ENCODE results near the gene STX7.

Gene STX7

DNA sequence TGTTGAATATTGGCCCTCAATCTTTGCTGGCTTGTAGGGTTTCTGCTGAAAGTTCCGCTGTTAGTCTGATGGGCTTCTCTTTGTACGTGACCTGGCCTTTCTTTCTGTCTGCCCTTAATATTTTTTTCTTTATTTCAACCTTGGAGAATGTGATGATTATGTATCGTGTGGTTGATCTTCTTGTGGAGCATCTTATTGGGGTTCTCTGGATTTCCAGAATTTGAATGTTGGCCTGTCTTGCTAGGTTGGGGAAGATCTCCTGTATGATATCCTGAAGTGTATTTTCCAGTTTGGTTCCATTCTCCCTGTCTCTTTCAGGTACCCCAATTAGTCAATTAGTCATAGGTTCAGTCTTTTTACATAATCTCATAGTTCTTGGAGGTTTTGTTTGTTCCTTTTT is 89.1 kb downstream of the STX7 start:
- H3K27ac ChIP-seq (ENCODE audit: low read depth, low read length, poor library complexity, severe bottlenecking) = no peak overlapping the region
- H3K9me3 ChIP-seq (ENCODE audit: low read length) = 0 out of 2 replicates have a peak, but pooled peaks cover 2% of the 10 kb centered on the region
- no peak overlapping the region for H3K9ac ChIP-seq (ENCODE audit: low read length)
- H4K20me1 ChIP-seq (ENCODE audit: insufficient read depth, low read length) = no peaks in the 10 kb centered on the region
- no peak overlapping the region for H3K4me3 ChIP-seq (ENCODE audit: low read depth, low read length, poor library complexity, severe bottlenecking)
- H3K4me2 ChIP-seq (ENCODE audit: low read length) = no peak overlapping the region
- H3K9me2 ChIP-seq (ENCODE audit: low read depth, low read length) = no peaks in the 10 kb centered on the region
- no peak for TF ChIP-seq EZH2 (IDR thresholded peaks at IDR 0.05; ENCODE audit: borderline replicate concordance, low read length)
- TF ChIP-seq, protein P1, sequence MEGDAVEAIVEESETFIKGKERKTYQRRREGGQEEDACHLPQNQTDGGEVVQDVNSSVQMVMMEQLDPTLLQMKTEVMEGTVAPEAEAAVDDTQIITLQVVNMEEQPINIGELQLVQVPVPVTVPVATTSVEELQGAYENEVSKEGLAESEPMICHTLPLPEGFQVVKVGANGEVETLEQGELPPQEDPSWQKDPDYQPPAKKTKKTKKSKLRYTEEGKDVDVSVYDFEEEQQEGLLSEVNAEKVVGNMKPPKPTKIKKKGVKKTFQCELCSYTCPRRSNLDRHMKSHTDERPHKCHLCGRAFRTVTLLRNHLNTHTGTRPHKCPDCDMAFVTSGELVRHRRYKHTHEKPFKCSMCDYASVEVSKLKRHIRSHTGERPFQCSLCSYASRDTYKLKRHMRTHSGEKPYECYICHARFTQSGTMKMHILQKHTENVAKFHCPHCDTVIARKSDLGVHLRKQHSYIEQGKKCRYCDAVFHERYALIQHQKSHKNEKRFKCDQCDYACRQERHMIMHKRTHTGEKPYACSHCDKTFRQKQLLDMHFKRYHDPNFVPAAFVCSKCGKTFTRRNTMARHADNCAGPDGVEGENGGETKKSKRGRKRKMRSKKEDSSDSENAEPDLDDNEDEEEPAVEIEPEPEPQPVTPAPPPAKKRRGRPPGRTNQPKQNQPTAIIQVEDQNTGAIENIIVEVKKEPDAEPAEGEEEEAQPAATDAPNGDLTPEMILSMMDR (IDR thresholded peaks at IDR 0.05; ENCODE audit: low read length) = no peak
- no peaks in the 10 kb centered on the region for H3K79me2 ChIP-seq (ENCODE audit: insufficient read depth, low read length)
- H2AFZ ChIP-seq (ENCODE audit: low read length) = no peak overlapping the region
- H3K36me3 ChIP-seq (ENCODE audit: insufficient read depth, low read length) = no peaks in the 10 kb centered on the region
- no peaks in the 10 kb centered on the region for H3F3A ChIP-seq (ENCODE audit: insufficient read depth, low read length)
- H3K4me1 ChIP-seq (ENCODE audit: insufficient read depth, low read length, severe bottlenecking) = no peaks in the 10 kb centered on the region
- no peaks in the 10 kb centered on the region for H3K27me3 ChIP-seq (ENCODE audit: insufficient read depth, low read length)

DNA sequence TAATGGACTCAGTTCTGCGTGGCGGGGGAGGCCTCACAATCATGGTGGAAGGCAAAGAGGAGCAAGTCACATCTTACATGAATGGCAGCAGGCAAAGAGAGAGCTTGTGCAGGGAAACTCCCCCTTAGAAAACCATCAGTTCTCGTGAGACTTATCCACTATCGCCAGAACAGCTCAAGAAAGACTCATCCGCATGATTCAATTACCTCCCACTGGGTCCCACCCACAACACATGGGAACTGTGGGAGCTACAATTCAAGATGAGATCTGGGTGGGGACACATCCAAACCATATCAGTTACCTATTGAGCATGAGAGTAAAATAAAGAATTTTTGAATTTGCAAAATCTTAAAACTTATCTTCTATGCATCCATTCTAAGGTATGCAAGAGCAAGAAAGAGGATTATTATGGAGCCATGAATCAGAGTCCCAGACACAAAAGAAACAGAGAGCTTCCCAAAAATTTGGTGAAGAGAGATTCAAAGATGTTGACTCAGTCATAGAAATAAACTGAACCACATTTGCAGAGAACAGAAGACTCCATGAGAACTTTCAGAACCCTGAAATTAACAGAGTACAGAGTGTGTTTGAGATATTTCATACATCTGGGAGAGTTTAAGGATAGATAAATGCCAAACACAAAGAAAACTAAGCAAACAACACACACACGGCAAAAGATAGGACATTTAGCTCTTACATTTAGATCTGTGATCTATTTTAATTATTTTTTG is 94.5 kb downstream of the STX7 start:
- H3K4me2 ChIP-seq (ENCODE audit: low read length) = no peak overlapping the region
- H3K9me3 ChIP-seq (ENCODE audit: low read length) = peaks cover 17% of the 10 kb centered on the region; the same call in 1 of the 2 replicates
- no peaks in the 10 kb centered on the region for H3K79me2 ChIP-seq (ENCODE audit: insufficient read depth, low read length)
- H4K20me1 ChIP-seq (ENCODE audit: insufficient read depth, low read length) = no peaks in the 10 kb centered on the region
- no peak overlapping the region for H3K27ac ChIP-seq (ENCODE audit: low read depth, low read length, poor library complexity, severe bottlenecking)
- H3K27me3 ChIP-seq (ENCODE audit: insufficient read depth, low read length) = no peaks in the 10 kb centered on the region; the same call in 1 of the 2 replicates
- H3K9me2 ChIP-seq (ENCODE audit: low read depth, low read length) = no peaks in the 10 kb centered on the region
- no peaks in the 10 kb centered on the region; the same call in 1 of the 2 replicates for H3K36me3 ChIP-seq (ENCODE audit: insufficient read depth, low read length)
- H3K9ac ChIP-seq (ENCODE audit: low read length) = no peak overlapping the region
- no peak overlapping the region for H3K4me3 ChIP-seq (ENCODE audit: low read depth, low read length, poor library complexity, severe bottlenecking)
- TF ChIP-seq, protein P1 (IDR thresholded peaks at IDR 0.05; ENCODE audit: low read length) = no peak
- no peak for TF ChIP-seq EZH2 (IDR thresholded peaks at IDR 0.05; ENCODE audit: borderline replicate concordance, low read length)
- no peaks in the 10 kb centered on the region for H3F3A ChIP-seq (ENCODE audit: insufficient read depth, low read length)
- no peak overlapping the region for H2AFZ ChIP-seq (ENCODE audit: low read length)
- H3K4me1 ChIP-seq (ENCODE audit: insufficient read depth, low read length, severe bottlenecking) = no peaks in the 10 kb centered on the region

DNA sequence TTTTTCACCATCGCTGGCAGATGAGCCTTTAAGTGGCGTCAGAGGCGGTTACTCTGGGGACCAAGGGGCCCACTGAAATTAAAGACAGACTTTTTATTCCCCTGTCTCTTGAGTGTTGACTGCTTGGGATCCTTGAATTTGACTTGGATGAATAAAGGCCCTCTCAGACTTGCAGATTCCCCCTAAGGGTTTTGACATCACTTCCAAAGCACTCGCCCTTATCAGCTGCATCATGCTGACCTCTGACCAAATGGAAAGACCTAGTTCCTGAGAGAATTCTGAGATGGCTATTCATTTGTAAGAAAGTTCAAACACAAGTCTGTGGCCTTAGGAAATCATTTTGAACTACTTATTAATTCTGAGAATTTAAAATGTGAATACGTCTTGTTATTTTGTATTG is 98.2 kb downstream of the STX7 start:
- Histone ChIP-seq H3F3A (ENCODE audit: insufficient read depth, low read length) (no peaks in the 10 kb centered on the region), H3K4me3 (ENCODE audit: low read depth, low read length, poor library complexity, severe bottlenecking) (no peak overlapping the region), H3K79me2 (ENCODE audit: insufficient read depth, low read length) (no peaks in the 10 kb centered on the region), H2AFZ (ENCODE audit: low read length) (no peak overlapping the region), H3K4me1 (ENCODE audit: insufficient read depth, low read length, severe bottlenecking) (no peaks in the 10 kb centered on the region), H3K36me3 (ENCODE audit: insufficient read depth, low read length) (no peaks in the 10 kb centered on the region; the same call in 1 of the 2 replicates), H3K9ac (ENCODE audit: low read length) (no peak overlapping the region), H3K27me3 (ENCODE audit: insufficient read depth, low read length) (no peaks in the 10 kb centered on the region; the same call in 1 of the 2 replicates), H3K9me3 (ENCODE audit: low read length) (peaks cover 15% of the 10 kb centered on the region; the same call in 1 of the 2 replicates), H4K20me1 (ENCODE audit: insufficient read depth, low read length) (no peaks in the 10 kb centered on the region), H3K27ac (ENCODE audit: low read depth, low read length, poor library complexity, severe bottlenecking) (no peak overlapping the region), H3K4me2 (ENCODE audit: low read length) (no peak overlapping the region), H3K9me2 (ENCODE audit: low read depth, low read length) (no peaks in the 10 kb centered on the region)
- TF ChIP-seq EZH2 (IDR thresholded peaks at IDR 0.05; ENCODE audit: borderline replicate concordance, low read length) = no peak
- TF ChIP-seq, protein P1 (IDR thresholded peaks at IDR 0.05; ENCODE audit: low read length) = no peak

Data from OCI-LY1 (cell line).